Smooth muscle cell (in vitro differentiated cells): ENCODE measurements around the gene ZNRD2. TPM values are rescaled to one million over a fixed set of nuclear protein-coding genes. Genes with fewer than 3 reads are reported as not detected.
"Not testable (repeated sequence)": the region's sequence is repeated elsewhere in the genome, so short reads cannot be mapped to it uniquely, and the experiment has no call there.

Experiments used
- DNase-seq: peaks from one replicate; lab custom pipeline; 2025; ENCODE audit not compliant: unreplicated experiment; lab: John Stamatoyannopoulos, UW
- H2AFZ ChIP-seq: fragments of 200-600 bp; sonication (generic); 2 replicates; pipeline ENCODE4 v1.6.0; 2016; ENCODE audit warnings: antibody characterized with exemption, low read depth, mild to moderate bottlenecking
- H3F3A ChIP-seq: fragments of 200-600 bp; sonication (generic); 2 replicates; pipeline ENCODE4 v1.6.0; 2017; ENCODE audit warnings: antibody characterized with exemption, low read depth
- H3K27ac ChIP-seq: fragments of 200-600 bp; sonication (generic); 2 replicates; pipeline ENCODE4 v1.5.1; 2016; ENCODE audit warnings: low read depth, mild to moderate bottlenecking
- H3K27me3 ChIP-seq: fragments of 200-600 bp; sonication (generic); 2 replicates; pipeline ENCODE4 v1.6.1; 2016; ENCODE audit warnings: low read depth, mild to moderate bottlenecking
- H3K36me3 ChIP-seq: fragments of 200-600 bp; sonication (generic); 2 replicates; pipeline ENCODE4 v1.5.1; 2016; ENCODE audit warnings: low read depth
- H3K4me1 ChIP-seq: fragments of 200-600 bp; sonication (generic); 2 replicates; pipeline ENCODE4 v1.5.1; 2016; ENCODE audit warnings: low read depth
- H3K4me2 ChIP-seq: fragments of 200-600 bp; sonication (generic); 2 replicates; pipeline ENCODE4 v1.6.0; 2016; ENCODE audit warnings: mild to moderate bottlenecking
- H3K4me3 ChIP-seq: fragments of 200-600 bp; sonication (generic); 2 replicates; pipeline ENCODE4 v1.5.1; 2016; ENCODE audit warnings: mild to moderate bottlenecking
- H3K79me2 ChIP-seq: fragments of 200-600 bp; sonication (generic); 2 replicates; pipeline ENCODE4 v1.6.0; 2016; ENCODE audit warnings: low read depth, mild to moderate bottlenecking
- H3K9ac ChIP-seq: fragments of 200-600 bp; sonication (generic); 2 replicates; pipeline ENCODE4 v1.6.0; 2016; ENCODE audit warnings: low read depth
- H3K9me3 ChIP-seq: fragments of 200-600 bp; sonication (generic); replicated peaks from 2 replicates; pipeline ENCODE4 v1.5.1; 2016; ENCODE audit warnings: low read depth
- H4K20me1 ChIP-seq: fragments of 200-600 bp; sonication (generic); 2 replicates; pipeline ENCODE4 v1.6.0; 2016; ENCODE audit warnings: low read depth
- CTCF ChIP-seq: fragments of 200-600 bp; sonication (generic); IDR thresholded peaks from 2 replicates; pipeline ENCODE4 v1.5.1; 2017; ENCODE audit warnings: borderline replicate concordance, mild to moderate bottlenecking, antibody characterized with exemption; ENCODE audit not compliant: insufficient read depth, poor library complexity, severe bottlenecking
- WGBS: methylation state at CpG from one replicate; pipeline ENCODE4 v1.1.7; 2016; ENCODE audit warnings: low lambda C conversion rate; 5-methylcytosine and 5-hydroxymethylcytosine counted together
- polyA plus RNA-seq: library from polyadenylated mRNA; unstranded; fragments of >200 nt; fragmentation: Nextera tagmentation; extraction: Ambion mirVana; gene quantifications from 2 replicates; pipeline ENCODE4 v1.2.1, GENCODE V29; 2016
- total RNA-seq: library from RNA; depleted of rRNA; stranded (reverse); fragments of >200 nt; gene quantifications from 2 replicates; pipeline ENCODE4 v1.2.3, GENCODE V29; 2014

ZNRD2 gene
- total and polyA plus RNA-seq, 2 experiments from 2014 or later: 55.5 to 105 TPM

- no peak for DNase-seq
- Histone ChIP-seq H3F3A (peaks cover 34% of the 10 kb centered on the region), H3K27ac (no peak overlapping the region), H3K36me3 (no peaks in the 10 kb centered on the region), H3K27me3 (no peaks in the 10 kb centered on the region), H2AFZ (no peak overlapping the region), H3K4me2 (no peak overlapping the region), H3K9ac (no peak overlapping the region), H3K79me2 (peaks cover 11% of the 10 kb centered on the region), H3K9me3 (no peaks in the 10 kb centered on the region), H3K4me3 (no peak overlapping the region), H4K20me1 (no peaks in the 10 kb centered on the region), H3K4me1 (peaks cover 12% of the 10 kb centered on the region)
- WGBS: 91% methylated on average over 9 of the region's 9 CpGs
- TF ChIP-seq CTCF: no peak
Observed at GRCh38 chr11:65562788-65563187, 7.5 kb upstream of the ZNRD2 start.

- Histone ChIP-seq H4K20me1 (no peaks in the 10 kb centered on the region), H3K36me3 (no peaks in the 10 kb centered on the region), H3K4me2 (no peak overlapping the region), H3K4me3 (no peak overlapping the region), H3K9me3 (no peaks in the 10 kb centered on the region), H3K9ac (no peak overlapping the region), H3K79me2 (peaks cover 19% of the 10 kb centered on the region), H3K27me3 (no peaks in the 10 kb centered on the region), H3K27ac (no peak overlapping the region), H3K4me1 (peaks cover 12% of the 10 kb centered on the region), H3F3A (peaks cover 32% of the 10 kb centered on the region), H2AFZ (no peak overlapping the region)
- WGBS: 97% methylated on average over 4 of the region's 4 CpGs
- TF ChIP-seq CTCF: no peak
- no peak for DNase-seq
Observed at GRCh38 chr11:65563601-65564000, 6.7 kb upstream of the ZNRD2 start.

- Histone ChIP-seq H3F3A (peaks cover 18% of the 10 kb centered on the region), H3K79me2 (peaks cover 25% of the 10 kb centered on the region), H3K4me1 (peaks cover 14% of the 10 kb centered on the region)
- not testable (repeated sequence) for H3K27ac ChIP-seq, H4K20me1 ChIP-seq, H3K36me3 ChIP-seq, H3K4me3 ChIP-seq, H3K4me2 ChIP-seq, DNase-seq, H2AFZ ChIP-seq, H3K27me3 ChIP-seq, H3K9ac ChIP-seq, H3K9me3 ChIP-seq
- WGBS: 92% methylated on average over 11 of the region's 12 CpGs
Observed at GRCh38 chr11:65564879-65565559, 5.3 kb upstream of the ZNRD2 start.

- TF ChIP-seq CTCF: no peak
- Histone ChIP-seq H3K79me2 (peaks cover 31% of the 10 kb centered on the region), H3K4me1 (peaks cover 14% of the 10 kb centered on the region), H3K36me3 (no peaks in the 10 kb centered on the region), H2AFZ (no peak overlapping the region), H3K27ac (no peak overlapping the region), H3K4me3 (no peak overlapping the region), H3K9ac (no peak overlapping the region), H3K4me2 (no peak overlapping the region), H4K20me1 (no peaks in the 10 kb centered on the region), H3F3A (peaks cover 12% of the 10 kb centered on the region), H3K9me3 (no peaks in the 10 kb centered on the region), H3K27me3 (no peaks in the 10 kb centered on the region)
- DNase-seq: no peak
- 91% methylated on average over 7 of the region's 7 CpGs for WGBS
Observed at GRCh38 chr11:65565624-65566453, 4.4 kb upstream of the ZNRD2 start.
